ENCODE data around the gene ZCCHC2. TPM values are rescaled to one million over a fixed set of nuclear protein-coding genes. Genes with fewer than 3 reads are reported as not detected.

ZCCHC2 gene
- polyA plus RNA-seq, 1 donor (not counting 4 experiments of a cell fraction or from before 2014, with no cell fraction given) = 12.9 TPM

GRCh38 chr18:62498616-62499262, 24.1 kb upstream of the ZCCHC2 start:
- Histone ChIP-seq H3K4me2 (ENCODE audit: control insufficient read depth, extremely low read depth, insufficient read depth, low read depth, low read length) (no peak overlapping the region), H3K27me3 (ENCODE audit: control insufficient read depth, extremely low read depth, insufficient read depth, low read length) (no peaks in the 10 kb centered on the region), H3K36me3 (ENCODE audit: control insufficient read depth in 2 of 2, extremely low read depth in 1 of 2, insufficient read depth in 2 of 2, low read length in 2 of 2) (no peaks in the 10 kb centered on the region), H4K20me1 (ENCODE audit: control insufficient read depth, extremely low read depth, insufficient read depth, low read length) (no peaks in the 10 kb centered on the region), H3K9ac (ENCODE audit: control insufficient read depth, extremely low read depth, insufficient read depth, low read length) (no peak overlapping the region), H3K4me1 (ENCODE audit: control insufficient read depth, extremely low read depth, insufficient read depth, low read length) (no peaks in the 10 kb centered on the region), H3K79me2 (ENCODE audit: control insufficient read depth, insufficient read depth, low read length) (no peaks in the 10 kb centered on the region), H3K9me3 (ENCODE audit: control insufficient read depth, low read depth, low read length) (no peaks in the 10 kb centered on the region), H3K9me1 (ENCODE audit: control insufficient read depth, extremely low read depth, insufficient read depth, low read length) (no peaks in the 10 kb centered on the region), H3K4me3 (ENCODE audit: control insufficient read depth in 2 of 3, extremely low read depth in 1 of 3, insufficient read depth in 2 of 3, low read depth in 1 of 3, low read length in 3 of 3) (no peak overlapping the region), H2AFZ (ENCODE audit: control insufficient read depth, low read length) (no peak overlapping the region), H3K27ac (ENCODE audit: control insufficient read depth, insufficient read depth, low read length) (no peak overlapping the region)
- no peak for FAIRE-seq
- DNase-seq (ENCODE audit: low read depth, low spot score) = no peak
- TF ChIP-seq CTCF (optimal IDR thresholded peaks at IDR 0.05 in 1 of 3, IDR thresholded peaks at IDR 0.05 in 1 of 3, conservative IDR thresholded peaks at IDR 0.05 in 1 of 3; ENCODE audit: extremely low read depth in 1 of 3, insufficient read depth in 2 of 3, low read length in 3 of 3) = no peak
- TF ChIP-seq EZH2 (IDR thresholded peaks at IDR 0.05; ENCODE audit: low read length) = no peak
- dilution Hi-C loops (cut with MboI; ENCODE audit: extremely low pct_ligation_motif_present, low sequenced_read_pairs) = no loop called here

- H4K20me1 ChIP-seq (ENCODE audit: control insufficient read depth, extremely low read depth, insufficient read depth, low read length) = no peaks in the 10 kb centered on the region
- H3K9me3 ChIP-seq (ENCODE audit: control insufficient read depth, low read depth, low read length) = no peaks in the 10 kb centered on the region
- H3K27ac ChIP-seq (ENCODE audit: control insufficient read depth, insufficient read depth, low read length) = no peak overlapping the region
- no peaks in the 10 kb centered on the region for H3K9me1 ChIP-seq (ENCODE audit: control insufficient read depth, extremely low read depth, insufficient read depth, low read length)
- no peak for FAIRE-seq
- no peak overlapping the region for H2AFZ ChIP-seq (ENCODE audit: control insufficient read depth, low read length)
- dilution Hi-C loops (cut with MboI; ENCODE audit: extremely low pct_ligation_motif_present, low sequenced_read_pairs) = no loop called here
- no peaks in the 10 kb centered on the region for H3K79me2 ChIP-seq (ENCODE audit: control insufficient read depth, insufficient read depth, low read length)
- TF ChIP-seq EZH2 (IDR thresholded peaks at IDR 0.05; ENCODE audit: low read length) = no peak
- no peak for TF ChIP-seq CTCF (optimal IDR thresholded peaks at IDR 0.05 in 1 of 3, IDR thresholded peaks at IDR 0.05 in 1 of 3, conservative IDR thresholded peaks at IDR 0.05 in 1 of 3; ENCODE audit: extremely low read depth in 1 of 3, insufficient read depth in 2 of 3, low read length in 3 of 3)
- no peak overlapping the region for H3K4me2 ChIP-seq (ENCODE audit: control insufficient read depth, extremely low read depth, insufficient read depth, low read depth, low read length)
- no peak overlapping the region for H3K4me3 ChIP-seq (ENCODE audit: control insufficient read depth in 2 of 3, extremely low read depth in 1 of 3, insufficient read depth in 2 of 3, low read depth in 1 of 3, low read length in 3 of 3)
- no peaks in the 10 kb centered on the region for H3K27me3 ChIP-seq (ENCODE audit: control insufficient read depth, extremely low read depth, insufficient read depth, low read length)
- no peaks in the 10 kb centered on the region for H3K36me3 ChIP-seq (ENCODE audit: control insufficient read depth in 2 of 2, extremely low read depth in 1 of 2, insufficient read depth in 2 of 2, low read length in 2 of 2)
- no peak for DNase-seq (ENCODE audit: low read depth, low spot score)
- no peaks in the 10 kb centered on the region for H3K4me1 ChIP-seq (ENCODE audit: control insufficient read depth, extremely low read depth, insufficient read depth, low read length)
- no peak overlapping the region for H3K9ac ChIP-seq (ENCODE audit: control insufficient read depth, extremely low read depth, insufficient read depth, low read length)
These were observed 23.6 kb upstream of the ZCCHC2 start for GRCh38 chr18:62499263-62499650.
